ENCODE results near the gene HSPA12A.

Gene HSPA12A, protein sequence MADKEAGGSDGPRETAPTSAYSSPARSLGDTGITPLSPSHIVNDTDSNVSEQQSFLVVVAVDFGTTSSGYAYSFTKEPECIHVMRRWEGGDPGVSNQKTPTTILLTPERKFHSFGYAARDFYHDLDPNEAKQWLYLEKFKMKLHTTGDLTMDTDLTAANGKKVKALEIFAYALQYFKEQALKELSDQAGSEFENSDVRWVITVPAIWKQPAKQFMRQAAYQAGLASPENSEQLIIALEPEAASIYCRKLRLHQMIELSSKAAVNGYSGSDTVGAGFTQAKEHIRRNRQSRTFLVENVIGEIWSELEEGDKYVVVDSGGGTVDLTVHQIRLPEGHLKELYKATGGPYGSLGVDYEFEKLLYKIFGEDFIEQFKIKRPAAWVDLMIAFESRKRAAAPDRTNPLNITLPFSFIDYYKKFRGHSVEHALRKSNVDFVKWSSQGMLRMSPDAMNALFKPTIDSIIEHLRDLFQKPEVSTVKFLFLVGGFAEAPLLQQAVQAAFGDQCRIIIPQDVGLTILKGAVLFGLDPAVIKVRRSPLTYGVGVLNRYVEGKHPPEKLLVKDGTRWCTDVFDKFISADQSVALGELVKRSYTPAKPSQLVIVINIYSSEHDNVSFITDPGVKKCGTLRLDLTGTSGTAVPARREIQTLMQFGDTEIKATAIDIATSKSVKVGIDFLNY

GRCh38 chr10:116742367-116743265 lies at the start of gene HSPA12A:
TSS of gene HSPA12A (minus strand) at chr10:116742566. CDS start at chr10:116742469, 97 bp downstream.
- DNase-seq (ENCODE audit: extremely low read depth in 1 of 2, low read depth in 1 of 2), result peak in 1 of 2 donors; percentile 41

DNA sequence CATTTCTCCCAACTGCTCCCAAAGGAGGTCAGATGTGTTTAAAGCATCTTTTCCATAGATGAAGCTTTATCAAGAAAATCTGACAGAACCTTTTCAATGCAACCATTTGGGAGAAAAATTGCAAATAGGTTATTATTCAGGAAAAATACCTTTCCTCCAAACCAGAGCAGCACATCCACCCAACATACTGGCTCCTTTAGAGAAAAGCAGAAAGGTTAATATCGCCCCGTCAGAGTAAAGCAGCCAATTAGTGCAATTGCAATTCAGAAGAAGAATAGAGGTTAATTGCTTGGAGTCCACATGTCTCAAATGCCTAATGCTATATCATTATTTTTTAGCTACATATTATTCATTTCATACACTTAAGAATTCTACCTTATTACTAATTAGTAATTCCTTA lies 48.9 kb upstream of the HSPA12A start:
- no peak for DNase-seq (ENCODE audit: extremely low read depth in 1 of 2, low read depth in 1 of 2)

DNA sequence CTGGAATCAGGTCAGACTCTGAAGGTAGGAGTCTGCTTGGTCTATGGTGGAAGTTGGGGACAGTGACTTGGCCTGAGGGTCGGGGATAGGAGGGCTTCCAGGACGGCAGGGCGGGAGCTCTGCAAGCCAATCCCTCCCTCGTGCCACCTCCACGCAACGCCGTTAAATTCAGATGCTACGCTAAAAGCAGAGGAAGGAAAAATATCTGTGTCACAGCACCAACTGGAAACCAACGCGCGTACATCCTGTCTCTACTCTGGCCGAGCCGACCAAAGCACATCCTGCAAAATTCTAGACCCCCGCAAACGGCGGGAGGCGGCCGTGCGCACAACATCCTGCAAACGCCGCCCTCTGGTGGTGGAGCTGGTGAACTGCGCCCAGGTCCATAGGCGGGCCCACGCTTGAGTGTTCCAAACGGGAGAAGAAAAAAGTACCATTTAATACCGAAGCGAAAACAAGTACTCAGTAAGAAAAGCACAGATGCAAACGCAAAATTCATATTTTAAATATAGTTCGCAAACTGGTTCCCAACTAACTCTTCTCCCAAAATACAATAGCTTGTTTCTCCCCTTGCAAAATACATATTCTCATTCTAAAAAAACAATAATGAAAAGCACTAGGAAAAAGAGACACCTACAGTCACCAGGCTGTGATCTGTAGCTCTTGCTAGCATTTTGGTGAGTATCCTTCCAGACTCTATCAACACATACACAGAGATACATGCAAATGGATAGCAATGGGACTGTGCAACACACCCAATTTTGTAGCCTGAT lies 45.7 kb upstream of the HSPA12A start:
- peak; percentile 51 to 54 for DNase-seq (ENCODE audit: extremely low read depth in 1 of 2, low read depth in 1 of 2)

DNA sequence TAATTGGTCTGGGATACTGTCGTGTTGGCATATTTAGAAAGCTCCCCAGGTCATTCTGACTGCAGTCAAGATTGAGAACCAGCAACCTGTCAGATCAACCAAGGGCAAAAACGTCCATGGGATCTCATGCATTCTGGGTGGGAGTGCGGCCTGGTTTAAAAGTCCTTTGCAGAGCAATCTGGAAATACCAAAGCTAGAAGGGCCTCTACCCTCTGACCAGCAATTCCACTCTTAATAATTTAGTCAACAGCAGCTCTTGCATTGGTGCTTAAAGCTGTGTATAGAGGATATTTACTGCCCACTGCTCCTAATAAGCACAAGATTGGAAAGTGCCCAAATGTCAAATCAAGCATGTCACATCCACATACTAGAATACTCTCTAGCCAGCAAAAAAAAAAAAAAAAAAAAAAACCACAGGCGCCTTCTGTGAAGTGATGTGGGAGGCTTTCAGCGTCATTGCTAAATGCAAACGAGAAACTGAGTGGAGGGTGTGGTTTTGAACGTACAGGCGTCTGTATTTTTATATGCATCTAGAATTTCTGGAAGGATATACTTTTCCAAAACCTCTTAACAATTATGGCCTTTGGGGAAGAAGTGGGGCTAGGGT lies 44.8 kb upstream of the HSPA12A start:
- DNase-seq (ENCODE audit: extremely low read depth in 1 of 2, low read depth in 1 of 2), result no peak

- no peak for DNase-seq (ENCODE audit: extremely low read depth in 1 of 2, low read depth in 1 of 2)
These were observed 43.5 kb upstream of the HSPA12A start for GRCh38 chr10:116785867-116786266.

DNA sequence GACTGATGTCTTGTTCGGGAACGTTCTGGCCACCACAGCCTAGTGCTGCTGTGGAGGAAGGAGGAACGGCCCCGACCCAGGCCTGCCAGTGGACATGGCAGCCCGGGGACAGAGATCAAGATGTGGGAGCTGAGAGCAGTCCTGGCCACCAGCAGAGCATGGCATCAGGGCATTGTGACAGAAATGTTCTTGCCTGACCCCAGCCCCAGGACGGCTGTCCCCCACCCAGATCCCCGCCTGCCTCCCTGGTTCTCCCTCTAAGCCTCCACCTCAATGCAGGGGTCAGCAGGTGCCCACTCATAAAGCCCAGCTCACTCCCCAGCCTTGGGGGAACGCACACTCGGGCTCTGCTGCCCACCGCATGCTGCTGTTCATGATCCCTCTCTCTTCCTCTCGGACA lies 42.9 kb upstream of the HSPA12A start:
- no peak for DNase-seq (ENCODE audit: extremely low read depth in 1 of 2, low read depth in 1 of 2)

- no peak for DNase-seq (ENCODE audit: extremely low read depth in 1 of 2, low read depth in 1 of 2)
These were observed 42.3 kb upstream of the HSPA12A start for GRCh38 chr10:116784651-116785050.

DNA sequence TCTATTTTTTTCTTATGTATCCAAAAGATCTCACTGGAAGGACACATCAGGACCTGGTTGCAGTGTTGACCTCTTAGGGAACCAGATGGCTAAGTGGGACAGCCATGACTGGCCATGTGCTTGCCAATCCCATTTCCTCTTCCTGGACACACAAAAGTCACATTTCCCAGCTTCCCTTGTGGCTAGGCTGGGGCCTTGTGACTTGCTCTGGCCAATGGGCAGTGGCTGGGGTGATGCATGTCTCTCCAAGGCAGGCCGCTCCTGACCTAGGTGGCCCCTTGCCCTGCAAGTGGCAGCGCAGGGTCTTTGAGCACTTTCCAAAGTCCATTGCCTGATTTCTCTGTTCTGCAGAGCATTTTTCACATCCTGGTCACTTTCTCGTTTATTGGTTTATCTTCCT lies 41.7 kb upstream of the HSPA12A start:
- DNase-seq (ENCODE audit: extremely low read depth in 1 of 2, low read depth in 1 of 2), result no peak

DNA sequence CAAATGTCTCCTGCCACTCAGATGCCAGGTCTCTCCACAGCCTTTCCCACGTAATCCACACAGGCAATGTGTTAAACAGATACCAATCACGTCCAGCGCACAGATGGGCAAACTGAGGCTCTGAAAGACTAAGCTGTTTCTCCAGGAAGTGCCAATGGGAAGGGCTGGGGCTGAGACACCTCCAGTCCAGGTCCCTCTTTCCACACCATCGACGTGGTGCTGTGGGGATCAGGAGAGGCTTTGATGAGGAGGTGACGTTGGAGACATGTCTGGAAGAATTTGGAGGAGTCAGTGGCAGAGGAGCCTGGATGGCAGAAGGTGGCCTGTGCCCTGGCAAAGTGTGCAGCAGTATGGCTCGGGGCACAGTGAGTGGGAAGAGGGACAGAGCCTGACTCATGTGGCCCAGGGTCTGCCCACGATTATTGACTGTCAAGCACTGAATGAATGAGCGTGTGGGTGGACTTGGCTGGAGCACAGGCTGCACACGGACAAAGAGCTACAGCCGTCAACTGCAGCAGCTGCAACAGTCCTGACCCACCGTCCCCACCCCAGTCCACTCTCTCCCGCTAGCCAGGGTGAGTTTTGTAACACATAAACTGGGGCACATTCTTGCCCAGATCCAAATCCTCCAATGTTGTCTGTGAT lies 40.8 kb upstream of the HSPA12A start:
- no peak for DNase-seq (ENCODE audit: extremely low read depth in 1 of 2, low read depth in 1 of 2)

DNA sequence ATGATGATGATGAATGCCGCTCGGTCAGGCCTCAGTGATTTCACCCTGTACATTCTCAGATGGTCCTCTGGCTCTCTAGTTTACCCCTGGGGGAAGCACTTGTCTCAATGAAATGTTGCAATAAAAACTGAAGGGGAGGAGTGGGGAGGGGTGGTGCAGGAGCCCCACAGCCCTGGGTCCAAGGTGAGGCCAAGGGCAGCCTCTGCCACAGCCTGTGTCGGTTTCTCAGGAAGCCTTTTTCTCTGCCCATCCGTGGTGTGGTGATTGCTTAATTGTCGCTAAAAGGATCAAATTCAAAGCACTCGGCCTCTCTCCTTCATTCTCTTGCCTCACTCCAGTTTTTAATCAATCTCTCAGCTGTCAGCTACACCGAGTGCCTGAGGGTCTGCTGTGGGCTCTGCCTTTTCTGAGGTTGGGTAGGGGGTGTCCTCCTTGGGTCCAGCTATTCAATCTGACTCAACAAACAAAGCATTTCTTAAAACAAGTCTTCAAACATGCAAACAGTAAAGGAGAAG lies 39.1 kb upstream of the HSPA12A start:
- DNase-seq (ENCODE audit: extremely low read depth in 1 of 2, low read depth in 1 of 2), result no peak

GRCh38 chr10:116780691-116781205 lies 38.4 kb upstream of the HSPA12A start:
- no peak for DNase-seq (ENCODE audit: extremely low read depth in 1 of 2, low read depth in 1 of 2)

GRCh38 chr10:116779076-116779687 lies 36.8 kb upstream of the HSPA12A start:
- DNase-seq (ENCODE audit: extremely low read depth in 1 of 2, low read depth in 1 of 2), result no peak

DNA sequence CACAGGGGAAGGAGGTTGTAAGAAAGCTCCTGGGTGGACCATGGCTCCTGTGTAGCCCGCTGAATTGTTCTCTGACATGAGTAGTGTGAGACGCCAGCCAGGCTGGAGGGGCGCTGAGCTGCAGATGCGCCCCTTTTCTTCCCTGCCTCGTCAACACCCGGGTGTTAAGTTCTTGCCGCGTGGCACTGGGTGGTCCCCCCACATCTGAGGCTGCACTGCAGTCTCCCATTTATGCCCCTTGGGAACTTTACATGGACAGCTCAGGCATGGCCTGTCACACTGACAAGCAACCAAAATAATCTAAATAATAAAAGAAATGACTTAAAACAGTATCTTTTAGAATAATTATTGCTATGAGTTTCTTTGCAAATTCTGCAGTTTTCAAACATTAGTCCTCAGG lies 34.6 kb upstream of the HSPA12A start:
- no peak for DNase-seq (ENCODE audit: extremely low read depth in 1 of 2, low read depth in 1 of 2)

GRCh38 chr10:116775488-116776400 lies 33.4 kb upstream of the HSPA12A start:
- DNase-seq (ENCODE audit: extremely low read depth in 1 of 2, low read depth in 1 of 2), result no peak

DNA sequence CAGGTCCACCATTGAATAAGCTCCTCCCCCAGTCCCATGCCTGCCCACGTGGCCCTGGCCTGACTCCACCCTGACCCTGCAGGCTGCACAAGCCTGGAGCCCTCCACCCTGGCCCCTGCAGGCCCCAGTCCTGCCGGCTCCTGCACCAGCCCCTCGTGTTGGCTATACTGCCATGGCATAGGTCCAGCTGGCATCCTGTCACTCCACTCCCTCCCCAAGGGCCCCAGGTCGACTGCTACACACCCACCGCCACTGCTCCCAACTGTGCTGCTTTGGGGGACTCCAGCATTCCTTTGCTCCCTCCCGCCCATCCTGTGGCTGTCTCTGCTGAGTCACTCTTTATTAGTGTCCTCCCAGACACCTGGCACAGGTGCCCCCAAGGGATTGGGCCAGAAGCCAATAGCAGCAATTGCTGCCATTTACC lies 32.4 kb upstream of the HSPA12A start:
- no peak for DNase-seq (ENCODE audit: extremely low read depth in 1 of 2, low read depth in 1 of 2)

DNA sequence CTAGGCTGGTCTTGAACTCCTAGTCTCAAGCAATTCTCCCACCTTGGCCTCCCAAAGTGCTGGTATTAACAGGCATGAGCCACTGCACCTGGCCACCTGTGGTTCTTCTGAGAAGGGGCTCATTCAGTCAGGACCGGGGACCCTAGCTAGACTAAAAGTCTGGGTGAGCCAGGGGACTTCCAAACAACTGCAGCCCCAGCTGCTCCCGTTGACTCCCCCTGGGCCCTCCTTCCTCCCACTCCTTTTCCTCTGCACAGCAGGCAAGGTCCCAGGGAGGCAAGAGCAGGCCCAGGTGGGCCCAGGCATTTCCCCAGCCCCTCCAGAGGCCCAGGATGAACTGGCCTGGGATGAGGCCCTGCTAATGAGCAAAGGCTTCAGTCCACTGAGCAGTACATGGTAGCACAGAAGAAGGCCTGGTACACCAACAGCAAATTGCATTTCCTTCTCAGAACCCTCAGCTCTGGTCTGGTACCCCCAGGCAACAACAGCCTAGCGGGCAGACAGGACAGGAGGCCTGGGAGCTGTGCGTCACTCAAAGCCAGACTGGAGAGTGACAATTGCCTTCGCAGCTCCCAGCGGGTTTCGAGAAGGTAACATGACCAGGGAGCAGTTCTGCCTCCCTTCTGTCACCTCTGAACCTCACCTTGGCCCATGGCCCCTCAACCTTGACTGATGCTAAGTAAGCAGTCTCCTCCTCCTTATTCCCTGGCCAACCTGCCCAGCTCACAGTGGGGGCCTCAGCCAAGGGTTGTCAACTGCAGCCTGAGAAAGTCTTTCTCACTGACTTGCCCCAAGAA lies 30.7 kb upstream of the HSPA12A start:
- no peak for DNase-seq (ENCODE audit: extremely low read depth in 1 of 2, low read depth in 1 of 2)
